Measurements from ENCODE around the gene PHF3. TPM values are rescaled to one million over a fixed set of nuclear protein-coding genes. Genes with fewer than 3 reads are reported as not detected.

Gene PHF3
- polyA plus RNA-seq, 2 of the 4 experiments (the other 2 are of a cell fraction): 13.9 to 28.4 TPM

DNA sequence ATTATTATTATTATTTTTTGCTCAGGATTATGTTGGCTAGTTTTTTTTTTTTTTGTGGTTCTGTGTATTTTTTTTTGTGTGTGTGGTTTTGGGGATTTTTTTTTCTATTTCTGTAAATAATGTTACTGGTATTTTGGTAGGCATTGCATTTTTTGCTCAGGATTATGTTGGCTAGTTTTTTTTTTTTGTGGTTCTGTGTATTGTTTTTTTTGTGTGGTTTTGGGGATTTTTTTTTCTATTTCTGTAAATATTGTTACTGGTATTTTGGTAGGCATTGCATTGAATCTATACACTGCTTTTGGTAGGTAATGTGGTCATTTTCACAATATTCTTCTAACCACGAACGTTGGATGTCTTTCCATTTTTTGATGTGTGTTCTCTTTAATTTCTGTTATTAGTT lies 17.4 kb downstream of the PHF3 start:
- no peak for DNase-seq (ENCODE audit: low read depth in 1 of 2, low spot score in 1 of 2)
- no peak overlapping the region for H3K4me3 ChIP-seq
- TF ChIP-seq KDM5A (IDR thresholded peaks at IDR 0.05) (no peak), CBX8 (IDR thresholded peaks at IDR 0.05) (no peak), NR3C1 (IDR thresholded peaks at IDR 0.05) (no peak), ESRRA (IDR thresholded peaks at IDR 0.05; ENCODE audit: borderline replicate concordance, low read length) (no peak), HOXB13 (CRISPR knock-in tag; IDR thresholded peaks at IDR 0.05; ENCODE audit: low read depth) (no peak), TP53 (CRISPR knock-in tag; IDR thresholded peaks at IDR 0.05) (no peak), MYC (IDR thresholded peaks at IDR 0.05; ENCODE audit: borderline replicate concordance, low read length) (no peak), JUN (IDR thresholded peaks at IDR 0.05) (no peak), ZFP36 (IDR thresholded peaks at IDR 0.05; ENCODE audit: borderline replicate concordance, partially characterized antibody) (no peak), RARB (CRISPR knock-in tag; IDR thresholded peaks at IDR 0.05) (no peak), MAZ (IDR thresholded peaks at IDR 0.05; ENCODE audit: borderline replicate concordance, low read depth, low read length) (no peak), ZSCAN20 (CRISPR knock-in tag; IDR thresholded peaks at IDR 0.05) (no peak), JUNB (IDR thresholded peaks at IDR 0.05) (no peak), FOXS1 (CRISPR knock-in tag; IDR thresholded peaks at IDR 0.05) (no peak)
- TF ChIP-seq, protein P1, sequence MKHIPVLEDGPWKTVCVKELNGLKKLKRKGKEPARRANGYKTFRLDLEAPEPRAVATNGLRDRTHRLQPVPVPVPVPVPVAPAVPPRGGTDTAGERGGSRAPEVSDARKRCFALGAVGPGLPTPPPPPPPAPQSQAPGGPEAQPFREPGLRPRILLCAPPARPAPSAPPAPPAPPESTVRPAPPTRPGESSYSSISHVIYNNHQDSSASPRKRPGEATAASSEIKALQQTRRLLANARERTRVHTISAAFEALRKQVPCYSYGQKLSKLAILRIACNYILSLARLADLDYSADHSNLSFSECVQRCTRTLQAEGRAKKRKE (CRISPR knock-in tag; IDR thresholded peaks at IDR 0.05; ENCODE audit: low read depth): no peak
- H3K4me2 ChIP-seq: no peak overlapping the region
- ATAC-seq: no peak
- WGBS (ENCODE audit: missing lambda C conversion rate): 88% methylated on average over 2 of the region's 2 CpGs
- no peak overlapping the region for H3K27ac ChIP-seq
- peaks cover 14% of the 10 kb centered on the region for H3K4me1 ChIP-seq
- H3K9me3 ChIP-seq: peaks cover 8% of the 10 kb centered on the region; the same call in 1 of the 3 replicates
- no peak for FAIRE-seq
- ChIA-PET CTCF (no interaction called here), POLR2A (no interaction called here)

DNA sequence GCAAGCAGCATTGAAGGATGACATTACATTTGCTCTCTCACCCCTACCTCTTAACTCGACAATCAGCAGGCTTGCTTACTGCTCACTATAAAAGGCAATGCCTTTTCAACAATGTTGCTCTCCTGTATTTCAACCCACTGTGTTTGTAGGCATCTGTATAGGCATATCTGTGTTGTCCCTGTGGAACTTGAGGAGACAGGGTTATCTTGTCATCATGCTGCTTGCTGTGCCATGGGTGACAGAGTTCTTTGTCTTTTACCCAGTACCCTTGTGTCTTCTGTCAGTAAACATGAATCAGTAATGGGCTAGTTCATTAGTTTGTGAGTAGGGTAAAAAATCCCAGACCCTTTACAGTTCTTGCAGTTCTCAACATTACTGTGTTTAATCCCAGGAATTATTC lies 25.2 kb downstream of the PHF3 start:
- no peak overlapping the region for H3K4me2 ChIP-seq
- no peak overlapping the region for H3K4me3 ChIP-seq
- ATAC-seq (no peak), DNase-seq (ENCODE audit: low read depth in 1 of 2, low spot score in 1 of 2) (no peak), FAIRE-seq (no peak)
- ChIA-PET CTCF (interaction anchor here (0.7 to 1.3 kb wide), 2 partner anchors 10 to 141 kb away, joined by 3 read pairs; no protein-coding TSS in a partner anchor), POLR2A (no interaction called here)
- H3K27ac ChIP-seq: no peak overlapping the region
- no peak for TF ChIP-seq HOXB5 (CRISPR knock-in tag; IDR thresholded peaks at IDR 0.05)
- no peak for TF ChIP-seq HEYL (CRISPR knock-in tag; IDR thresholded peaks at IDR 0.05)
- TF ChIP-seq TFCP2L1 (CRISPR knock-in tag; IDR thresholded peaks at IDR 0.05): no peak
- TF ChIP-seq, protein P1 (CRISPR knock-in tag; IDR thresholded peaks at IDR 0.05; ENCODE audit: low read depth): no peak
- no peak for TF ChIP-seq EP300 (IDR thresholded peaks at IDR 0.05)
- no peak for TF ChIP-seq ZNF302 (CRISPR knock-in tag; IDR thresholded peaks at IDR 0.05)
- no peak for TF ChIP-seq HDAC2 (IDR thresholded peaks at IDR 0.05)
- TF ChIP-seq, protein P2, sequence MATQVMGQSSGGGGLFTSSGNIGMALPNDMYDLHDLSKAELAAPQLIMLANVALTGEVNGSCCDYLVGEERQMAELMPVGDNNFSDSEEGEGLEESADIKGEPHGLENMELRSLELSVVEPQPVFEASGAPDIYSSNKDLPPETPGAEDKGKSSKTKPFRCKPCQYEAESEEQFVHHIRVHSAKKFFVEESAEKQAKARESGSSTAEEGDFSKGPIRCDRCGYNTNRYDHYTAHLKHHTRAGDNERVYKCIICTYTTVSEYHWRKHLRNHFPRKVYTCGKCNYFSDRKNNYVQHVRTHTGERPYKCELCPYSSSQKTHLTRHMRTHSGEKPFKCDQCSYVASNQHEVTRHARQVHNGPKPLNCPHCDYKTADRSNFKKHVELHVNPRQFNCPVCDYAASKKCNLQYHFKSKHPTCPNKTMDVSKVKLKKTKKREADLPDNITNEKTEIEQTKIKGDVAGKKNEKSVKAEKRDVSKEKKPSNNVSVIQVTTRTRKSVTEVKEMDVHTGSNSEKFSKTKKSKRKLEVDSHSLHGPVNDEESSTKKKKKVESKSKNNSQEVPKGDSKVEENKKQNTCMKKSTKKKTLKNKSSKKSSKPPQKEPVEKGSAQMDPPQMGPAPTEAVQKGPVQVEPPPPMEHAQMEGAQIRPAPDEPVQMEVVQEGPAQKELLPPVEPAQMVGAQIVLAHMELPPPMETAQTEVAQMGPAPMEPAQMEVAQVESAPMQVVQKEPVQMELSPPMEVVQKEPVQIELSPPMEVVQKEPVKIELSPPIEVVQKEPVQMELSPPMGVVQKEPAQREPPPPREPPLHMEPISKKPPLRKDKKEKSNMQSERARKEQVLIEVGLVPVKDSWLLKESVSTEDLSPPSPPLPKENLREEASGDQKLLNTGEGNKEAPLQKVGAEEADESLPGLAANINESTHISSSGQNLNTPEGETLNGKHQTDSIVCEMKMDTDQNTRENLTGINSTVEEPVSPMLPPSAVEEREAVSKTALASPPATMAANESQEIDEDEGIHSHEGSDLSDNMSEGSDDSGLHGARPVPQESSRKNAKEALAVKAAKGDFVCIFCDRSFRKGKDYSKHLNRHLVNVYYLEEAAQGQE (IDR thresholded peaks at IDR 0.05): no peak
- no peaks in the 10 kb centered on the region for H3K9me3 ChIP-seq
- WGBS (ENCODE audit: missing lambda C conversion rate): 81% methylated on average over 1 of the region's 1 CpG
- H3K4me1 ChIP-seq: peaks cover 18% of the 10 kb centered on the region
